Activated CD4-positive, alpha-beta memory T cell treated with anti-CD3 and anti-CD28 coated beads, Interleukin-2, amount 10 ng/mL, durations not matched to agents 7 days and 5 days (primary cell): ENCODE results near the gene CCNJL. TPM values are rescaled to one million over a fixed set of nuclear protein-coding genes. Genes with fewer than 3 reads are reported as not detected.
A peak's percentile ranks its signal among the peaks of the same experiment; 100 is the strongest.

Source experiments
- CTCF ChIA-PET: fragments of 350-600 bp; sonication (Branson Sonifier 250); formaldehyde crosslinking; loops from one replicate; lab custom pipeline; 2021; ENCODE audit warnings: antibody characterized with exemption, inconsistent platforms; lab: Charles Lee
- POLR2A ChIA-PET: fragments of 350-600 bp; sonication (Branson Sonifier 250); formaldehyde crosslinking; loops from one replicate; lab custom pipeline; 2021; ENCODE audit warnings: antibody characterized with exemption; lab: Charles Lee
- DNase-seq: peaks from one replicate; pipeline ENCODE4 v3.0.0-alpha.2; 2020
- H3K27ac Mint-ChIP-seq: one replicate; pipeline ENCODE4 v1.8.0; 2021; ENCODE audit warnings: mild to moderate bottlenecking, mixed read lengths
- H3K27me3 Mint-ChIP-seq: one replicate; pipeline ENCODE4 v1.8.0; 2021; ENCODE audit warnings: mixed read lengths
- H3K36me3 Mint-ChIP-seq: one replicate; pipeline ENCODE4 v1.8.0; 2021; ENCODE audit warnings: low read depth, mixed read lengths
- H3K4me1 Mint-ChIP-seq: one replicate; pipeline ENCODE4 v1.8.0; 2021; ENCODE audit warnings: mixed read lengths
- H3K4me3 Mint-ChIP-seq: one replicate; pipeline ENCODE4 v1.8.0; 2021; ENCODE audit warnings: mild to moderate bottlenecking, mixed read lengths
- H3K9me3 Mint-ChIP-seq: one replicate; pipeline ENCODE4 v1.8.0; 2021; ENCODE audit warnings: mixed read lengths
- total RNA-seq, 2 experiments: library from RNA; stranded (reverse); gene quantifications; one replicate each; pipeline ENCODE4 v1.2.3, GENCODE V29; 2021

Gene CCNJL
- total RNA-seq: not detected

DNA sequence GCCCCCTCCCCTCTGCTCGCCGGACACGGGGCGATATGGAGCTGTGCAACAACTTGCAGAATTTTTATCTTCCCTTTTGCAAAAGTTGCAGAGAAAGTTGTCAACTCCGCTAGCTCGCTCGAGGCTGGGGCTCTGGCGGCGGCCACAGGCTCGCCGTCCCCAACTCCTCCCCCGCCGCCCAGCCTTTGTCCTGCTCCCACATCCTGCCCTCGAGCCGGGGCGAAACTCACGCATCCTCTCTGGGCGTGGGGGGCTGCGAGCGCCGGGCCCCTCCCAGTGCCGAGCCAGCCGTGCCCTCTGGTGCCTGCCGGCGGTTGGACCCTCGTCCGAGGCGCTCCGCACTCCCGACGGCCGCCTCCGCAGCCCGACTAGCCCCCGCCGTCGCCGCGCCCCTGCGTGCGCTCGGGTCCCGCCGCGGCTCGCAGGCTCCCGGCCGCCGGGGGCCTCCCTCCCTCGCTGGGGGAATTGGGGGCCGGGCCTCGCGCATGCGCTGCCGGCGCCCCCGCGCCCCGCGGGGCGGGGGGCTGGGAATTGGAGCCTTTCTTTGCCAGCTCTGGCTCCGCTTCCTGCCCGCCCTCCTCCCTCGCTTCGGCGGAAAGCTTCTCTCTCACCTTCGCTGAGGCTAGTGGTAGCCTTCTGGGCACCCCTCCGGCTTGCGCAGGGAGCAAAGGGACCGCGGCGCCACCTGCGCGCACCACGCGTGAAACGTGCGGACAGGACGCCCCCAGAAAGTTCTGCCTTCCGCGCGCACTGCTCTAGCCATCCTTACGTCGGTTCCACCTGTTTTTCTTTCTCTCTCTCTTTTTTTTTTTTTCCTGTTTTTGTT is at the start of gene CCNJL:
CCNJL (minus strand) TSS at position 431 of the 826 bp plus-strand sequence. CDS start 641 bp downstream, outside the sequence.
- Mint-ChIP-seq H3K27ac (no peak within 1 kb of the TSS), H3K27me3 (peaks cover 71% of the 10 kb centered on the region), H3K9me3 (no peaks in the 10 kb centered on the region), H3K4me1 (peaks cover 7% of the 10 kb centered on the region), H3K4me3 (peak within 1 kb of the TSS; percentile 49), H3K36me3 (no peaks in the 10 kb centered on the region)
- DNase-seq: no peak
- POLR2A ChIA-PET: no interaction called here
- CTCF ChIA-PET: no interaction called here

GRCh38 chr5:160361624-160362228 is 49.4 kb upstream of the CCNJL start:
- POLR2A ChIA-PET: no interaction called here
- no peaks in the 10 kb centered on the region for H3K4me1 Mint-ChIP-seq
- H3K27ac Mint-ChIP-seq: no peak overlapping the region
- H3K9me3 Mint-ChIP-seq: no peaks in the 10 kb centered on the region
- H3K27me3 Mint-ChIP-seq: peaks cover 5% of the 10 kb centered on the region
- CTCF ChIA-PET: interaction anchor here (0.5 kb wide), 1 partner anchor 1489 kb away, joined by 4 read pairs; no protein-coding TSS in a partner anchor
- no peak overlapping the region for H3K4me3 Mint-ChIP-seq
- no peak for DNase-seq
- no peaks in the 10 kb centered on the region for H3K36me3 Mint-ChIP-seq

DNA sequence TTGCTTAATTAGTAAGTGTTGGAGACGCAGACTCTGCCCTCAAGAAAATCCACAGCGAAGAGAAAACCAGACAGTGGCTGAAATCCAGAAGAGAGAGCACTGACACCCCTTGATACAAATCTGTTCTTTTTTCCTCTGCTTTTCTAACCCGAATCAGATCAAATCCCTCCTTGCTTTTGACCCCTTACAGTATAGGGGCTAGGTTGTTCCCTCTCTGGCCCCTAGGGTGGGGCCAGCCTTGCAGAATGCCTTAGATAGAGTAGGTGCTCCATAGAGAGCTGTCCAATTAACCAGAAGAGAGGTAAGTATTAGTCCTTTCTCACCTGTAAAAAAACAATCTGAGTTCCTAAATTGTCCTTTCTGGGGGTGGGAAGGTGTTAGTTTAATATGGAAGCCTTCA is 47.9 kb upstream of the CCNJL start:
- H3K4me3 Mint-ChIP-seq: no peak overlapping the region
- no peaks in the 10 kb centered on the region for H3K36me3 Mint-ChIP-seq
- peaks cover 5% of the 10 kb centered on the region for H3K27me3 Mint-ChIP-seq
- ChIA-PET CTCF (interaction anchor here (0.5 to 0.9 kb wide), 2 partner anchors 15 to 845 kb away, joined by 3 to 4 read pairs; no protein-coding TSS in a partner anchor), POLR2A (interaction anchor here (1.3 kb wide), 1 partner anchor 59 kb away, joined by 3 read pairs; the partner anchor contains the start of gene SLU7)
- H3K9me3 Mint-ChIP-seq: no peaks in the 10 kb centered on the region
- H3K27ac Mint-ChIP-seq: no peak overlapping the region
- no peak for DNase-seq
- H3K4me1 Mint-ChIP-seq: no peaks in the 10 kb centered on the region

DNA sequence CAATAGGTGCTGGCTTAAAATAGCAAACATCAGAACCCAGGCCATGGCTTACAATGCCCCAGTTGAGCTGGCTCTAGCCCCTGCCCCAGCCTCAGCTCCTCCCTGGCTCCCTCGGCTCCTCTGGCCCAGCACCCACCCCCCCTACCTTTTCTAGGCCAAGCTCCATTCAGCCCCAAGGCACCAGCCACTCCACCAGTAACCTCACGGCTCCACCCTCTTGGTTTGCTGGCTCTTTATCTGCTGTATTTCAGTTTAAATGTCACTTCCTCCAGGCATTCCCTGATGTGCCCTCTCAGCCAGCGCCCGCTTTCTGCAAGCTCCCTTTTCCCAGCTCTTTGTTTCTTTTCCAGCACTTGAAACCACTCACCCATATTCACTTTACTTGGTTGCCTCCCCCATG is 47.5 kb upstream of the CCNJL start:
- CTCF ChIA-PET: interaction anchor here (0.5 to 0.9 kb wide), 2 partner anchors 14 to 844 kb away, joined by 3 to 4 read pairs; no protein-coding TSS in a partner anchor
- H3K4me1 Mint-ChIP-seq: no peaks in the 10 kb centered on the region
- no peaks in the 10 kb centered on the region for H3K36me3 Mint-ChIP-seq
- H3K27ac Mint-ChIP-seq: no peak overlapping the region
- DNase-seq: no peak
- H3K9me3 Mint-ChIP-seq: no peaks in the 10 kb centered on the region
- H3K27me3 Mint-ChIP-seq: peaks cover 3% of the 10 kb centered on the region
- no peak overlapping the region for H3K4me3 Mint-ChIP-seq
- POLR2A ChIA-PET: interaction anchor here (1.3 kb wide), 1 partner anchor 59 kb away, joined by 3 read pairs; the partner anchor contains the start of gene SLU7

- no peaks in the 10 kb centered on the region for H3K36me3 Mint-ChIP-seq
- POLR2A ChIA-PET: no interaction called here
- CTCF ChIA-PET: interaction anchor here (0.9 kb wide), 1 partner anchor 14 kb away, joined by 3 read pairs; no protein-coding TSS in a partner anchor
- no peak overlapping the region for H3K27ac Mint-ChIP-seq
- no peaks in the 10 kb centered on the region for H3K9me3 Mint-ChIP-seq
- H3K4me1 Mint-ChIP-seq: no peaks in the 10 kb centered on the region
- no peak for DNase-seq
- no peak overlapping the region for H3K4me3 Mint-ChIP-seq
- peaks cover 3% of the 10 kb centered on the region for H3K27me3 Mint-ChIP-seq
Measured at GRCh38 chr5:160359242-160359641, 46.9 kb upstream of the CCNJL start.

- Mint-ChIP-seq H3K4me1 (no peaks in the 10 kb centered on the region), H3K9me3 (no peaks in the 10 kb centered on the region), H3K36me3 (no peaks in the 10 kb centered on the region), H3K27ac (no peak overlapping the region), H3K4me3 (no peak overlapping the region), H3K27me3 (peaks cover 3% of the 10 kb centered on the region)
- DNase-seq: no peak
- ChIA-PET CTCF (interaction anchor here (1.5 kb wide), 1 partner anchor 13 kb away, joined by 6 read pairs; no protein-coding TSS in a partner anchor), POLR2A (no interaction called here)
Measured at GRCh38 chr5:160357861-160358411, 45.6 kb upstream of the CCNJL start.

DNA sequence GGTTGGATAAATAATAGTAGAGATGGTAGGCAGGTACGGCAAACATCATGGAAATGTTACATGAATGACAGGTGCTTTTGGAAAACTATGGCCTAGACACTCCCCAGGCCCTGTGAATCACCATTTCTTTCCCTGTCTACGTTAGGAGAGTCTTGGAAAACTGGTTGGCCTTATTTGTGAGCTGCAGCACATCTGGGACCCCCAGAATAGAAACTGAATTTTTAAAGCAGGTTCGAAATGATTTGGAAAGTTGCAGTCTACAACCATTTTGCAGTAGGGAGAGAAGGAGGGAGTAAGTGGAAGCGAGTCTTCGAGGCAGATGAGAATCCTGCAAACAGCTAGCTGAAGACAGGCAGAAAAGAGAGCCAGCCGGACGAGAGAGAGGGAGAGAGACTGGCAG is 45.0 kb upstream of the CCNJL start:
- H3K27ac Mint-ChIP-seq: no peak overlapping the region
- ChIA-PET CTCF (interaction anchor here (1.5 kb wide), 1 partner anchor 12 kb away, joined by 6 read pairs; no protein-coding TSS in a partner anchor), POLR2A (no interaction called here)
- H3K9me3 Mint-ChIP-seq: no peaks in the 10 kb centered on the region
- peaks cover 3% of the 10 kb centered on the region for H3K27me3 Mint-ChIP-seq
- H3K36me3 Mint-ChIP-seq: no peaks in the 10 kb centered on the region
- no peak overlapping the region for H3K4me3 Mint-ChIP-seq
- no peaks in the 10 kb centered on the region for H3K4me1 Mint-ChIP-seq
- no peak for DNase-seq

GRCh38 chr5:160356550-160357347 is 44.4 kb upstream of the CCNJL start:
- DNase-seq: no peak
- Mint-ChIP-seq H3K9me3 (no peaks in the 10 kb centered on the region), H3K4me1 (no peaks in the 10 kb centered on the region), H3K27me3 (peaks cover 6% of the 10 kb centered on the region), H3K36me3 (no peaks in the 10 kb centered on the region), H3K27ac (no peak overlapping the region), H3K4me3 (no peak overlapping the region)
- POLR2A ChIA-PET: no interaction called here
- CTCF ChIA-PET: interaction anchor here (1.5 kb wide), 1 partner anchor 11 kb away, joined by 6 read pairs; no protein-coding TSS in a partner anchor

- H3K27ac Mint-ChIP-seq: no peak overlapping the region
- DNase-seq: no peak
- POLR2A ChIA-PET: no interaction called here
- no peaks in the 10 kb centered on the region for H3K4me1 Mint-ChIP-seq
- H3K4me3 Mint-ChIP-seq: no peak overlapping the region
- no peaks in the 10 kb centered on the region for H3K9me3 Mint-ChIP-seq
- H3K27me3 Mint-ChIP-seq: peaks cover 3% of the 10 kb centered on the region
- CTCF ChIA-PET: no interaction called here
- no peaks in the 10 kb centered on the region for H3K36me3 Mint-ChIP-seq
Measured at GRCh38 chr5:160354666-160355065, 42.3 kb upstream of the CCNJL start.

GRCh38 chr5:160353379-160353778 is 41.0 kb upstream of the CCNJL start:
- Mint-ChIP-seq H3K27me3 (peaks cover 3% of the 10 kb centered on the region), H3K9me3 (no peaks in the 10 kb centered on the region), H3K27ac (no peak overlapping the region), H3K36me3 (no peaks in the 10 kb centered on the region), H3K4me1 (no peaks in the 10 kb centered on the region), H3K4me3 (no peak overlapping the region)
- ChIA-PET CTCF (interaction anchor here (0.8 kb wide), 1 partner anchor 8 kb away, joined by 4 read pairs; no protein-coding TSS in a partner anchor), POLR2A (no interaction called here)
- no peak for DNase-seq

GRCh38 chr5:160352308-160352707 is 39.9 kb upstream of the CCNJL start:
- H3K36me3 Mint-ChIP-seq: no peaks in the 10 kb centered on the region
- no peak for DNase-seq
- CTCF ChIA-PET: interaction anchor here (0.9 to 1.5 kb wide), 3 partner anchors 8 to 331 kb away, joined by 3 to 4 read pairs (median 3); no protein-coding TSS in a partner anchor
- POLR2A ChIA-PET: interaction anchor here (1.0 kb wide), 1 partner anchor 330 kb away, joined by 3 read pairs; no protein-coding TSS in a partner anchor
- no peak overlapping the region for H3K4me3 Mint-ChIP-seq
- no peaks in the 10 kb centered on the region for H3K9me3 Mint-ChIP-seq
- no peaks in the 10 kb centered on the region for H3K4me1 Mint-ChIP-seq
- H3K27me3 Mint-ChIP-seq: peaks cover 3% of the 10 kb centered on the region
- no peak overlapping the region for H3K27ac Mint-ChIP-seq

DNA sequence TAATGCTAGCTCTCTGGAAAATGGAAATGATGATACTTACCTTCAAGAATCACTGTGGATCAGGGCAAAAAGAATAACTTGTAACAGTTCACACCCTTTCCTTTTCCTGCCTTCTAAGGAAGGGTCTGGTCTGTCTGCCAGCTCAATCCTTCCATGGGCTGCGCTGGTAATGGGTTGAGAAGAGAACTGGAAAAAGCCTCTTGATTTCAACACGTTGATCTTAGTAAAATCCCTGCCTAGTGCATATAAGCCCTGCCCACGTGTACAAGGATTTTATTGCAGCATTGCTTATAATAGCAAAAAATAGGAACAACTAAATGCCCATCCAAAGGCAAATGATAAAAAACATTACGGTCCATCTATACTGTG is 37.6 kb upstream of the CCNJL start:
- ChIA-PET POLR2A (no interaction called here), CTCF (no interaction called here)
- H3K4me1 Mint-ChIP-seq: no peaks in the 10 kb centered on the region
- no peaks in the 10 kb centered on the region for H3K9me3 Mint-ChIP-seq
- no peak overlapping the region for H3K4me3 Mint-ChIP-seq
- no peak for DNase-seq
- peaks cover 3% of the 10 kb centered on the region for H3K27me3 Mint-ChIP-seq
- H3K27ac Mint-ChIP-seq: no peak overlapping the region
- H3K36me3 Mint-ChIP-seq: no peaks in the 10 kb centered on the region
